ENCODE measurements around the gene CPN2.

CPN2 gene

GRCh38 chr3:194326968-194327217 is 24.2 kb downstream of the CPN2 start:
- DNase-seq, result no peak

GRCh38 chr3:194326192-194326967 is 24.7 kb downstream of the CPN2 start:
- DNase-seq, result no peak

GRCh38 chr3:194325424-194326153 is 25.5 kb downstream of the CPN2 start:
- no peak for DNase-seq

- no peak for DNase-seq
Observed at GRCh38 chr3:194324823-194325327, 26.3 kb downstream of the CPN2 start.

- DNase-seq, result no peak
Observed at GRCh38 chr3:194323785-194324735, 27.1 kb downstream of the CPN2 start.

GRCh38 chr3:194322678-194323211 is 28.4 kb downstream of the CPN2 start:
- no peak for DNase-seq

- DNase-seq, result no peak
Observed at GRCh38 chr3:194321693-194322640, 29.2 kb downstream of the CPN2 start.

- DNase-seq, result no peak
Observed at GRCh38 chr3:194320744-194321243, 30.3 kb downstream of the CPN2 start.

- DNase-seq, result no peak
Observed at GRCh38 chr3:194320100-194320499, 31.0 kb downstream of the CPN2 start.

GRCh38 chr3:194318511-194319161 is 32.5 kb downstream of the CPN2 start:
- DNase-seq, result no peak

GRCh38 chr3:194316918-194317317 is 34.2 kb downstream of the CPN2 start:
- DNase-seq, result no peak

- DNase-seq, result no peak
Observed at GRCh38 chr3:194315965-194316361, 35.2 kb downstream of the CPN2 start.

GRCh38 chr3:194315088-194315964 is 35.8 kb downstream of the CPN2 start:
- DNase-seq, result peak; percentile 80

- no peak for DNase-seq
Observed at GRCh38 chr3:194314388-194315068, 36.6 kb downstream of the CPN2 start.

- DNase-seq, result no peak
Observed at GRCh38 chr3:194313560-194314387, 37.4 kb downstream of the CPN2 start.

- DNase-seq, result no peak
Observed at GRCh38 chr3:194312743-194313281, 38.3 kb downstream of the CPN2 start.

GRCh38 chr3:194312186-194312742 is 38.9 kb downstream of the CPN2 start:
- no peak for DNase-seq

GRCh38 chr3:194311000-194311399 is 40.1 kb downstream of the CPN2 start:
- no peak for DNase-seq
